ENCODE measurements around the gene TMEM117. TPM values are rescaled to one million over a fixed set of nuclear protein-coding genes. Genes with fewer than 3 reads are reported as not detected.
"Not testable (repeated sequence)": the region's sequence is repeated elsewhere in the genome, so short reads cannot be mapped to it uniquely, and the experiment has no call there.

Gene TMEM117
- total RNA-seq, 2 donors from 2014 or later, result 7.3 to 30.8 TPM

DNA sequence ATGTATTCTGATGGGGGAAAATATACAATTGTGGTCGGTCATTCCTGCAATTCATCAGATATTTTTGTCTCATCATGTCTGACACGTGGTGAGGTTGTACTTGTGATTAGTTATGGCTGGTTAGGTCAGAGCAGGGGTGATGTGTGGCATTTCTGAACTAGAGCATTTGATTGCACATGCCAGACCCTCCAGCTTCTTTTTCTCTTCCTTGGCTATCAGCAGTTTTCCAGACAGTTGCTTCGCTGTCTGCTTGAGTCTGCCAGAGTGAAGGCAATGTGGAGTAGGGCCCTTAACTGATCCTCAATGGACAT lies 25.9 kb downstream of the TMEM117 start:
- no peak for DNase-seq (ENCODE audit: low spot score)
- Histone ChIP-seq H3K27me3 (replicated peaks; ENCODE audit: insufficient read depth) (no peaks in the 10 kb centered on the region), H3K9me3 (no peaks in the 10 kb centered on the region), H3K27ac (no peak overlapping the region), H3K4me1 (ENCODE audit: control insufficient read depth in 1 of 2, low read depth in 2 of 2) (no peaks in the 10 kb centered on the region), H3K36me3 (no peaks in the 10 kb centered on the region), H3K4me3 (no peak overlapping the region)
- TF ChIP-seq, protein P1, sequence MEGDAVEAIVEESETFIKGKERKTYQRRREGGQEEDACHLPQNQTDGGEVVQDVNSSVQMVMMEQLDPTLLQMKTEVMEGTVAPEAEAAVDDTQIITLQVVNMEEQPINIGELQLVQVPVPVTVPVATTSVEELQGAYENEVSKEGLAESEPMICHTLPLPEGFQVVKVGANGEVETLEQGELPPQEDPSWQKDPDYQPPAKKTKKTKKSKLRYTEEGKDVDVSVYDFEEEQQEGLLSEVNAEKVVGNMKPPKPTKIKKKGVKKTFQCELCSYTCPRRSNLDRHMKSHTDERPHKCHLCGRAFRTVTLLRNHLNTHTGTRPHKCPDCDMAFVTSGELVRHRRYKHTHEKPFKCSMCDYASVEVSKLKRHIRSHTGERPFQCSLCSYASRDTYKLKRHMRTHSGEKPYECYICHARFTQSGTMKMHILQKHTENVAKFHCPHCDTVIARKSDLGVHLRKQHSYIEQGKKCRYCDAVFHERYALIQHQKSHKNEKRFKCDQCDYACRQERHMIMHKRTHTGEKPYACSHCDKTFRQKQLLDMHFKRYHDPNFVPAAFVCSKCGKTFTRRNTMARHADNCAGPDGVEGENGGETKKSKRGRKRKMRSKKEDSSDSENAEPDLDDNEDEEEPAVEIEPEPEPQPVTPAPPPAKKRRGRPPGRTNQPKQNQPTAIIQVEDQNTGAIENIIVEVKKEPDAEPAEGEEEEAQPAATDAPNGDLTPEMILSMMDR (IDR thresholded peaks at IDR 0.05), result no peak
- no peak for ATAC-seq (ENCODE audit: insufficient number of reproducible peaks, low FRiP score, low read depth)

GRCh38 chr12:43863770-43864366 lies 28.0 kb downstream of the TMEM117 start:
- TF ChIP-seq, protein P1 (IDR thresholded peaks at IDR 0.05), result no peak

DNA sequence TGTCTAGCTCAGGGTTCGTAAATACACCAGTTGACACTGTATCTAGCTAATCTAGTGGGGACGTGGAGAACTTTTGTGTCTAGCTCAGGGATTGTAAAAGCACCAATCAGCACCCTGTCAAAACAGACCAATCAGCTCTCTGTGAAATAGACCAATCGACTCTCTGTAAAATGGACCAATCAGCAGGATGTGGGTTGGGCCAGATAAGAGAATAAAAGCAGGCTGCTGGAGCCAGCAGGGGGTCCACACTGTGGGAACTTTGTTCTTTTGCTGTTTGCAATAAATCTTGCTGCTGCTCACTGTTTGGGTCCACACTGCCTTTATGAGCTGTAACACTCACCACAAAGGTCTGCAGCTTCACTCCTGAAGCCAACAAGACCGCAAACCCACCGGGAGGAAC lies 28.7 kb downstream of the TMEM117 start:
- ATAC-seq (ENCODE audit: insufficient number of reproducible peaks, low FRiP score, low read depth); DNase-seq (ENCODE audit: low spot score); H3K4me3 ChIP-seq; H3K4me1 ChIP-seq (ENCODE audit: control insufficient read depth in 1 of 2, low read depth in 2 of 2); H3K9me3 ChIP-seq; H3K27me3 ChIP-seq (replicated peaks; ENCODE audit: insufficient read depth); H3K36me3 ChIP-seq; H3K27ac ChIP-seq: not testable (repeated sequence)

More at GRCh38 chr12:43863770-43864366, 28.0 kb downstream of the TMEM117 start:
- Histone ChIP-seq H3K27me3 (replicated peaks; ENCODE audit: insufficient read depth) (no peaks in the 10 kb centered on the region), H3K4me3 (no peak overlapping the region), H3K9me3 (no peaks in the 10 kb centered on the region), H3K27ac (no peak overlapping the region), H3K36me3 (no peaks in the 10 kb centered on the region), H3K4me1 (ENCODE audit: control insufficient read depth in 1 of 2, low read depth in 2 of 2) (no peaks in the 10 kb centered on the region)
- ATAC-seq (ENCODE audit: insufficient number of reproducible peaks, low FRiP score, low read depth), result no peak
- no peak for DNase-seq (ENCODE audit: low spot score)

DNA sequence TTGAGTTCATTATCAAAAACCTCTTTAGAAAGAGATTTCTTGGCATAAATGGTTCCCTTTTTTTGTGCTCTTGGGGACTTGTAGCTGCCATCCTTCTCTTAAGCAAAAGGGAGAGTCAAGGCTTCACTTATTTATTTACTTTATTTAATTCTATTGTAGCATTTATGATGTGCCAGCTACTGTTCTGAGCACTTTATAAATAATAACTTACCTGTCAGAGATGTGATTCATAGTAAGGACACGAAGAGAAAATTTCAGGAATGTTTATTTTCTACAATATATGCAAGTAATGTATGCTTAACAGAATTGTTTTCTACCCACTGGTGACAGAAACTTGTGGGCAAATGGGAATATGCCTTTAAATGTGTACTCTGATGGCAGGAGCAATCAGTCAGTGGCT lies 33.3 kb downstream of the TMEM117 start:
- H3K27me3 ChIP-seq (replicated peaks; ENCODE audit: insufficient read depth), result no peaks in the 10 kb centered on the region
- no peaks in the 10 kb centered on the region for H3K9me3 ChIP-seq
- no peak overlapping the region for H3K4me3 ChIP-seq
- TF ChIP-seq, protein P1 (IDR thresholded peaks at IDR 0.05), result no peak
- ATAC-seq (ENCODE audit: insufficient number of reproducible peaks, low FRiP score, low read depth), result no peak
- H3K4me1 ChIP-seq (ENCODE audit: control insufficient read depth in 1 of 2, low read depth in 2 of 2), result no peaks in the 10 kb centered on the region
- H3K27ac ChIP-seq, result no peak overlapping the region
- H3K36me3 ChIP-seq, result no peaks in the 10 kb centered on the region
- no peak for DNase-seq (ENCODE audit: low spot score)

- H3K4me1 ChIP-seq (ENCODE audit: control insufficient read depth in 1 of 2, low read depth in 2 of 2); ATAC-seq (ENCODE audit: insufficient number of reproducible peaks, low FRiP score, low read depth): not testable (repeated sequence)
Observed at GRCh38 chr12:43869765-43870164, 33.9 kb downstream of the TMEM117 start.

DNA sequence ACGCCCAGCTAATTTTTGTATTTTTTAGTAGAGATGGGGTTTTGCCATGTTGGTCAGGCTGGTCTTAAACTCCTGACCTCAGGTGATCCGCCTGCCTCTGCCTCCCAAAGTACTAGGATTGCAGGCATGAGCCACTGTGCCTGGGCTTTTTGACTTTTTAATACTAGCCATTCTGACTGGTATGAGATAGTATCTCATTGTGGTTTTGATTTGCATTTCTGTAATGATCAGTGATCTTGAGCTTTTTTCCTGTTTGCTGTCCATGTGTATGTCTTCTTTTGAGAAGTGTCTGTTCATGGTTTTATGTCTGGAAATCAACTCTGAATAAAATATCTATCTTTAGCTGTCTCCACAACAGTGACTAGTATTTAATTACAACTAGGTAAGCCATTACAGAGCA lies 35.4 kb downstream of the TMEM117 start:
- DNase-seq (ENCODE audit: low spot score); H3K4me3 ChIP-seq; H3K9me3 ChIP-seq; H3K27ac ChIP-seq; ATAC-seq (ENCODE audit: insufficient number of reproducible peaks, low FRiP score, low read depth); H3K36me3 ChIP-seq; H3K4me1 ChIP-seq (ENCODE audit: control insufficient read depth in 1 of 2, low read depth in 2 of 2); H3K27me3 ChIP-seq (replicated peaks; ENCODE audit: insufficient read depth): not testable (repeated sequence)

More at GRCh38 chr12:43869765-43870164, 33.9 kb downstream of the TMEM117 start:
- not testable (repeated sequence) for DNase-seq (ENCODE audit: low spot score); H3K9me3 ChIP-seq; H3K4me3 ChIP-seq; H3K27me3 ChIP-seq (replicated peaks; ENCODE audit: insufficient read depth); H3K36me3 ChIP-seq; H3K27ac ChIP-seq

DNA sequence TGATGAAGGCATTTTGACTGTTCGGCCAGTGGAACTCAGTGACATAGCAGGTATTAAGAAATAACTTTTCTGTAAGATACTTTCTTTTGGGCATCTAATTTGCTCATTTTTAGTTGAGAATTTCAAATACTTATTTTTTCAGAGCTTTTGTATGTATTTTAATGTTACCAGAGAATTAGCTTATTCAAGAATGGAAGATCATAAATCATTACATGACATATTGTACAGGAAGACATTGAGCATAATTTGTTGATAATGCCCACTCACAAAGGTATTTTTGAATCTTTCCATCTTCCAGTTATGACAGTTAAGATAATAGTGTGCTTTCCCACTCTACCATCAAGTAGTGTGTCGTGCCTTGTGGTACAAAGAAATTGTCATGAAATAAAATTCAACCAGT lies 36.5 kb downstream of the TMEM117 start:
- Histone ChIP-seq H3K9me3 (no peaks in the 10 kb centered on the region), H3K4me3 (no peak overlapping the region), H3K27ac (no peak overlapping the region), H3K4me1 (ENCODE audit: control insufficient read depth in 1 of 2, low read depth in 2 of 2) (no peaks in the 10 kb centered on the region), H3K36me3 (no peaks in the 10 kb centered on the region), H3K27me3 (replicated peaks; ENCODE audit: insufficient read depth) (no peaks in the 10 kb centered on the region)
- TF ChIP-seq, protein P1 (IDR thresholded peaks at IDR 0.05), result no peak
- no peak for ATAC-seq (ENCODE audit: insufficient number of reproducible peaks, low FRiP score, low read depth)
- DNase-seq (ENCODE audit: low spot score), result no peak
